GM18502 (cell line): ENCODE results near the gene DUXB.

Experiments
- ATAC-seq: cut with Tn5 transposase; IDR thresholded peaks from one replicate; pipeline ENCODE4 v1.9.1; 2021; ENCODE audit warnings: mild to moderate bottlenecking; ENCODE audit not compliant: unreplicated experiment, poor library complexity

DUXB gene

GRCh38 chr16:75667503-75667902, 33.8 kb downstream of the DUXB start:
- no peak for ATAC-seq

- ATAC-seq, result no peak
Measured at GRCh38 chr16:75660726-75661302, 40.4 kb downstream of the DUXB start.

DNA sequence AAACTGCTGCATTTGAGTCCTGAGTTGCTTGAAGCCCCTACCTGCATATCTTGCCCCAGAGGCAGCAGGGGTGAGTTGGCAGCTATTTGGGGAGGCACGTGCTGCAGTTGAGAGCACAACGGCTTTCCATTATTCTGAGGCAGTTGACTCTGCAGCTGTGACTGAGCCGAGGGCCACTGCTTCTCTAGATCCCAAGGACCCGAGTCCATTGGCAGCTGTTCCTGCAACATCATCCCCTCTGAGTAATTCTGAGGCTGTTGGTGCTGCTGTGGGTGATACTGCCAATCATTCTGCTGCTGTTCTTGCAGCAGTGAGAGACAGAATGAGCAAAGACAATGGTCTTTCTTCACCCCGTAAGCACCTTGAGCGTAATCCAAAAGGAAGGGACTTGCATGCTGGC, 40.9 kb downstream of the DUXB start:
- no peak for ATAC-seq

DNA sequence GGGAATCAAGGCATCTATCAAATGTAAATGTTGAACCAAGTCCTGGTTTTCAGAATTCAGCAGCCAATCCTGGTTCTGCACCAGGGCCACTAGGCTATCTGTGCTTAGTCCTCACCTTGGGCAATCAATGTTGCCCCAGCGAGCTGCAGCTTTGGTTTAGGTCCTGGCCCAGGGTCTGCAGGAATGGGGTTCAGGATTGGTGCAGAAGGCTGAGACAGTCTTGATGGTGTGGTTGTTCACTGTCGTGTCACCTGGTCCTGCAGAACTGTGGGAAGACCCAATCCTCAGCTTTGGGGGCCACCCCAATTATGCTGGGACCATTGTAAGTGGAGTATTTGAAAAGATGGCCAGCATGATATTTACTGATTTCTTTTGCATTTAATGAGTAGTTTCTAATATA, 43.1 kb downstream of the DUXB start:
- ATAC-seq, result no peak

DNA sequence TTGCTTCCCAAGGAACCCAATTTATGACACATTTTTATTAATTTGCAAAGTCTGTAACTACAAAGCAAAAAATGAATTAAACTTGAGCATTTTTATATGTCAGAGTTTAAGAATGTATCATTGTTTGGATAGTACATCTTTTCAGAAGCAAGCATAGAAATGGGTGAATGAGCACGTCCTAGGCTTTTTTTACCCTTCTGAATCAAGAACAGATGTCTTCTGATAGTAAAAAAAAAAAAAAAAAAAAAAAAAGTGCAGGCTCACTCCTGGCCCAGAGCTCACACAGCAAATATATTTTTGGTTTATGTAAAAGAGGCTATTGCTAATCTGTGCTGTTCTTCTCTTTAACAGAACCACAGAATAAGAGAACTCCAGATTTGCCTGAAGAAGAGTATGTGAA, 47.3 kb downstream of the DUXB start:
- ATAC-seq, result no peak

DNA sequence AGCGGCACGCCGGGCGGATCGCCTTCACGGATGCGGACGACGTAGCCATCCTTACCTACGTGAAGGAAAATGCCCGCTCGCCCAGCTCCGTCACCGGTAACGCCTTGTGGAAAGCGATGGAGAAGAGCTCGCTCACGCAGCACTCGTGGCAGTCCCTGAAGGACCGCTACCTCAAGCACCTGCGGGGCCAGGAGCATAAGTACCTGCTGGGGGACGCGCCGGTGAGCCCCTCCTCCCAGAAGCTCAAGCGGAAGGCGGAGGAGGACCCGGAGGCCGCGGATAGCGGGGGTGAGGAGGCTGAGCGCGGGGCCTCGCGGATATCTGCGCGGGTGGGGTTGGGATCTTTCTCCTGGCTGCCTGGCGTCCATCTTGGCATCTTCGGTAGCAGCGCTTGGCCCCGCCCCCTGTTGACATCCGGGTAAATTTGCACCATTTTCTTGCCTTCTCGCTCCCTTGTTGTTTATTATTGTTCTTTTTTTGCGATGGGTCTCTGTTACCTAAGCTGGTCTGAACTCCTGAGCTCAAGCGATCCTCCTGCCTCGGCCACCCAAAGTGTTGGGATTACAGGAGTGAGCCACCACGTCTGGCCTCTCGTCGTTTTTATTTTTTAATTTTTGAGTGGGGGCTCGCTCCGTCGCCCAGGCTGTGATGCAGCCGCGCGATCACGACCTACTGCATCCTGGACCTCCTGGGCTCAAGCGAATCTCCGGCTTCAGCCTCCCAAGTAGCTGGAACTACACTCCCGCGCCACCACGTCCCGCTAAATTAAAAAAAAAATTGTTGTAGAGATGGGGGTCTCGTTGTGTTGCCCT, 52.8 kb downstream of the DUXB start:
- ATAC-seq, result peak; percentile 38

DNA sequence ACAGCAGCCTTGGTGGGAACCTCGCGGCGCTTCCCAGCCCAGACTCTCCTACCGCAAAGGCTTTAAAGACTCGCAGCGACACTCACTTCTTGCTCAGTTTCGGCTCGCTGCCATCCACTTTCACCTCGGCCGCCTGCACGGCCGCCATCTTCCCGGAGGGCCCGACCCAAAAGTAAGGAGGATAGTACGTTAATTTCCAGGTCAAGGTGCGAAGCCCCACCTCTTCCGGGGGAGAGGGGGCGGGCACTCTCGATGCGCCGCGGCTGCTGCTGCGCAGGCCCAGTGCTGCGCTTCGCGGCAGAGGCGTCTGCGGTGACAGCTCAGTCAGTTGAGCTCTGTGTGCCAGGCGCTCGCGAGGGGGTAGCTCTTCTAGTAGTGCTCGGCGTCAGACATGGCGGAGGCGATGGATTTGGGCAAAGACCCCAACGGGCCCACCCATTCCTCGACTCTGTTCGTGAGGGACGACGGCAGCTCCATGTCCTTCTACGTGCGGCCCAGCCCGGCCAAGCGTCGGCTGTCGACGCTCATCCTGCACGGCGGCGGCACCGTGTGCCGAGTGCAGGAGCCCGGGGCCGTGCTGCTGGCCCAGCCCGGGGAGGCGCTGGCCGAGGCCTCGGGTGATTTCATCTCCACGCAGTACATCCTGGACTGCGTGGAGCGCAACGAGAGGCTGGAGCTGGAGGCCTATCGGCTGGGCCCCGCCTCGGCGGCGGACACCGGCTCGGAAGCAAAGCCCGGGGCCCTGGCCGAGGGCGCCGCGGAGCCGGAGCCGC, 53.6 kb downstream of the DUXB start, which contains the start of the genes KARS1 and TERF2IP:
Gene KARS1 (minus strand): TSS at position 174 of the 773 bp plus-strand sequence. CDS start 26 bp downstream, at position 148.
Gene TERF2IP (plus strand): TSS at position 282 of the 773 bp plus-strand sequence. CDS start 110 bp downstream, at position 392.
- ATAC-seq, result peak; percentile 87

- peak; percentile 29 for ATAC-seq
Measured at GRCh38 chr16:75647112-75647491, 54.2 kb downstream of the DUXB start.

DNA sequence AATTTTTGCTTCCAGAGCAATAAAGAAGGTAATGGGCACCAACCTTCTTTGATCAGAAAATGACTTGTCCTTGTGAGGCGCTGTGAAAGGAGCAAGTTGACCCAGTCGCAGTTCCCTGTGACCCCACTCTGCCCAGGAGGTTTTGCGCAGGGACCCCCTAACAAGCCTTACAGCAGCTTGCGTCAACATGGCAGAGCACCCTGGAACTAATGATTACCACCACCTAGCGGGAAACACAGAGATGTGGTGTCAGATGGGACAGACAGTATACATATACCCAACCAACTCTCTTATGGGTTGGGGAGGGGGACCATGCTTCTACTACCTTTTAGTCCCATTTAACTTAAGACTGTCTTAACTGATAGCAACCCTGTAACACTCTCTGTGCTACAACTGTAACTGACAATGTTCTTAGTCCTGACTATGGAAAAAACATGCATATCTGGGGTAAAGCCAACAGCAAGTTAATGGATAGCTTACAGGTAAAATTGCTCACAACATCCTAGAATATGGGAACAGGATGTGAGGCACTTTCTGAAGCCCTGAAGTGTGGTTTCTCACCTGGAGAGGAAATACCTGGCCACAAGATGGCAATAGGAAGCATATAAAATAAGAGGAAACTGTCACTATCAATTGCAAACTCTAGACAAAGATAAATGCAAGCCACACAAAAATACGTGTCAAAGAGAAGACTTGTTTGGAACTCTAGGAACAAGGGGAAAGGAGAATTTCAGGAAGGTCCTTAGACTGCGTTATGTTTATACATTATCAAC, 56.8 kb downstream of the DUXB start:
- ATAC-seq, result no peak
